Body of pancreas (tissue), 4 donors: ENCODE measurements around the gene MAB21L3. TPM values are rescaled to one million over a fixed set of nuclear protein-coding genes. Genes with fewer than 3 reads are reported as not detected.
A peak's percentile ranks its signal among the peaks of the same experiment; 100 is the strongest.

Source experiments
- ATAC-seq: fragments of 150-250 bp; one replicate; pipeline ENCODE4 v1.9.1; 2016
- DNase-seq, 4 donors: peaks; one replicate each; pipeline ENCODE4 v3.0.0-alpha.2; 2019
- H3K27ac ChIP-seq, 4 donors: fragments of 200-600 bp; sonication (generic); 1 replicate in 3 of 4; 2 replicates in 1 of 4; pipeline versions ENCODE4 v1.5.1 to v1.6.1; 2016 to 2019; ENCODE audit warnings: mild to moderate bottlenecking in 1 of 4, mixed read lengths in 1 of 4, moderate library complexity in 1 of 4
- H3K27me3 ChIP-seq, 2 donors: fragments of 200-600 bp; sonication (generic); one replicate each; pipeline ENCODE4 v1.6.0; 2016; ENCODE audit warnings: mild to moderate bottlenecking in 1 of 2
- H3K36me3 ChIP-seq, 2 donors: fragments of 200-600 bp; sonication (generic); replicated peaks in 1 of 2; 2 replicates each; pipeline ENCODE4 v1.5.1; 2016; ENCODE audit warnings: low read depth in 2 of 2; ENCODE audit not compliant: insufficient read depth in 1 of 2
- H3K4me1 ChIP-seq: fragments of 200-600 bp; sonication (generic); one replicate; pipeline ENCODE4 v1.6.0; 2016
- H3K4me3 ChIP-seq, 2 donors: fragments of 200-600 bp; sonication (generic); 1 replicate in 1 of 2; 2 replicates in 1 of 2; pipeline ENCODE4 v1.5.1; 2016 to 2019
- H3K9me3 ChIP-seq, 3 donors: fragments of 200-600 bp; sonication (generic); 1 replicate in 2 of 3; 2 replicates in 1 of 3; pipeline ENCODE4 v1.5.1; 2016
- CTCF ChIP-seq, 7 experiments: fragments of 450-650 bp in 4 of 7; fragments of 200-600 bp in 3 of 7; sonication (generic) in 3 of 7; IDR thresholded peaks; one replicate each; pipeline ENCODE4 v1.5.1; 2016 to 2019; ENCODE audit warnings: antibody characterized with exemption in 7 of 7
- POLR2A ChIP-seq, 3 donors: fragments of 450-650 bp; IDR thresholded peaks; one replicate each; pipeline ENCODE4 v1.6.1; 2016; ENCODE audit warnings: antibody characterized with exemption in 3 of 3, mild to moderate bottlenecking in 2 of 3
- WGBS, 2 donors: methylation state at CpG; one replicate each; pipeline ENCODE4 v1.1.5; 2017; 5-methylcytosine and 5-hydroxymethylcytosine counted together
- intact Hi-C: fragments of 100-400 bp; cut with DNase I; formaldehyde crosslinking; loops from one replicate; pipeline ENCODE4 v1.15.1; 2023
- total RNA-seq, 2 donors: library from RNA; depleted of rRNA; stranded (reverse); fragments of >200 nt; gene quantifications; one replicate each; pipeline ENCODE4 v1.1.0, GENCODE V29; 2016

Gene MAB21L3
- total RNA-seq, 2 donors from 2014 or later: not detected

GRCh38 chr1:116122955-116123757 is 12.0 kb downstream of the MAB21L3 start:
- H3K36me3 ChIP-seq: no peaks in the 10 kb centered on the region
- intact Hi-C loops: no loop called here
- H3K4me3 ChIP-seq: no peak overlapping the region
- no peaks in the 10 kb centered on the region for H3K4me1 ChIP-seq
- peak overlapping the region in 1 of 4 donors; percentile 58 for H3K27ac ChIP-seq
- no peaks in the 10 kb centered on the region for H3K9me3 ChIP-seq
- TF ChIP-seq CTCF (IDR thresholded peaks at IDR 0.05) (no peak), POLR2A (IDR thresholded peaks at IDR 0.05) (no peak)
- H3K27me3 ChIP-seq: no peaks in the 10 kb centered on the region
- DNase-seq (peak in 2 of 4 donors; percentile 30 to 57), ATAC-seq (no peak)
- WGBS, 2 donors: 61% methylated on average over 8 of the region's 8 CpGs

DNA sequence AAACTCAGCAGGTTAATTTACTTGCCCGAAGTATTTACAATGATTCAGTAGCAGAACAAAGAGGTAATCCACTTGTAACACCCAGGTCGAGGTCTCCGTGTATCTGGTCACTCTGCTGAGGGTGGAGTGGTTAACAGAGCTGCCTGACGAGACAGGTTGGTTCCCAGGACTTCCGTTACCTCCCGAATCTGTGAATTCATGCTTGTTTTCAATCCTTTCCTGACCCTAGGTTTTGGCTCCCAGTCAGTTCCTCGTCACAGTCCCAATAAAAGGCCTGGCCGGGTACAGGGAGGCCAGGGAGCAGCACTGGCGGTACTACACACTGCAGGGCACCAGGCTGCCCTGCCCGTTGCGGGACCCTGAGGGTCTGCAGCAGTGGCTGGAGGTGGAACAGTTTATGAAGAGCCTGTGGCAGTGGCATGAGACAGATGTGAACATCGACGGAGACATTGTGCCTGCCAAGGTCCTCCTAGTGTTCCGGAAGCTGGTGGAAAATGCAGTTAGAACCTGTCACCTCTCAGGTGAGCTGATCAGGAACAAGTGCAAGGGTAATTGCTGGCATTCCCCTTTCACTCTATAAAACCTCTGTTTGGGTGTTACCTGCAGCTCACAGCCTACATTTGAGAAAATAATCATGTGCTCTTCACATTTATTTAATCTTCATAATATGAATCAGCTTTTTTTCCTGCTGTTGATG is 12.8 kb downstream of the MAB21L3 start:
- no peak for TF ChIP-seq POLR2A (IDR thresholded peaks at IDR 0.05)
- no peak for TF ChIP-seq CTCF (IDR thresholded peaks at IDR 0.05)
- intact Hi-C loops: no loop called here
- Histone ChIP-seq H3K4me3 (no peak overlapping the region), H3K9me3 (no peaks in the 10 kb centered on the region), H3K4me1 (no peaks in the 10 kb centered on the region), H3K27me3 (no peaks in the 10 kb centered on the region), H3K27ac (peak overlapping the region in 1 of 4 donors; percentile 58), H3K36me3 (no peaks in the 10 kb centered on the region)
- ATAC-seq (no peak), DNase-seq (no peak)
- WGBS, 2 donors: 56 to 77% methylated on average over 14 of the region's 14 CpGs

DNA sequence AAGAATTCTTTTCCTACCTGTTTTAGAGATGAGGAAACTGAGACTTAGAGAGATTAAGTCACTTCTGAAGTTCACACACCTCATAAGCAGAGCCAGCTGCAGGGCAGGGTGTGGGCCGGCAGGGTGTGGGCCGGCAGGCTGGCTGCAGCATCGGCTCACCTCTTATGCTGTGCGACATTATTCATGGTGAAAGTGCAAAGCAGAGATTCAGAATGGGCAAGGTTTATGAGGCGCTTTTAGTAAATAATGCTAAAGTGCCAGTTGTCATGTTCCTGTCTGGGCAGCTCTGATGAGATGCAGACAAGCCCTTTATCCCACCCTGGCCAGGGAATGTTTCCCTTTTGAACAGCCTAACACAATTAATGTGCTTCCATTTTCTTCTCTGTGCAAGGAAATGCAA is 14.6 kb downstream of the MAB21L3 start:
- 70 to 73% methylated on average over 5 of the region's 5 CpGs for WGBS, 2 donors
- ATAC-seq (no peak), DNase-seq (no peak)
- no peaks in the 10 kb centered on the region for H3K36me3 ChIP-seq
- no peak for TF ChIP-seq POLR2A (IDR thresholded peaks at IDR 0.05)
- no peak for TF ChIP-seq CTCF (IDR thresholded peaks at IDR 0.05)
- intact Hi-C loops: no loop called here
- H3K27ac ChIP-seq: no peak overlapping the region
- H3K9me3 ChIP-seq: no peaks in the 10 kb centered on the region
- H3K27me3 ChIP-seq: no peaks in the 10 kb centered on the region
- no peaks in the 10 kb centered on the region for H3K4me1 ChIP-seq
- H3K4me3 ChIP-seq: no peak overlapping the region

DNA sequence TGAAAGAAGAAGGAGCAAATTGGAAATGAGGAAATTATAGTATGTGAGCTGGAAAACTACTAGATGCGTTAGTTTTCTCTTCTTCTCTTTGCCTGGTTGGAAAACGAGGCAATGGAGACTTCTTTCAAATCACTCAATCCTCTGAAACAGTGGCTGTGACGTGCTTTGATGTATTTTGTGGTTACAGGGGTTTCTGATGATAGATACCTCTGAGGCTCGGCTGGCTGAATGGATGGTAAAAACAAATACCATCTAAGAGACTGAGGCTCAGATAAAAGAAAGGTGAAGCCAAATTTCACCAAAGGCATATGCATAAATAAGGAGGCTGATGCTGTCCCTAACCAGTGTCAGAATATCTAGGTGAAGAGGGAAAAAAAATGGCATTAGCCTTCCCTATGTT is 15.1 kb downstream of the MAB21L3 start:
- TF ChIP-seq CTCF (IDR thresholded peaks at IDR 0.05): no peak
- no peak for TF ChIP-seq POLR2A (IDR thresholded peaks at IDR 0.05)
- DNase-seq (no peak), ATAC-seq (no peak)
- intact Hi-C loops: no loop called here
- H3K9me3 ChIP-seq: no peaks in the 10 kb centered on the region
- 58% methylated on average over 4 of the region's 4 CpGs for WGBS, 2 donors
- no peak overlapping the region for H3K27ac ChIP-seq
- no peaks in the 10 kb centered on the region for H3K4me1 ChIP-seq
- H3K36me3 ChIP-seq: no peaks in the 10 kb centered on the region
- H3K4me3 ChIP-seq: no peak overlapping the region
- H3K27me3 ChIP-seq: no peaks in the 10 kb centered on the region
